Retinal pigment epithelial cell (primary cell): ENCODE data around the gene TMEM164.

Experiments used
- DNase-seq: peaks from one replicate; pipeline ENCODE4 v3.0.0-alpha.2; 2010; ENCODE audit warnings: low read depth
- H3K4me3 ChIP-seq: 2 replicates; pipeline ENCODE4 v1.5.1; 2011; ENCODE audit warnings: mild to moderate bottlenecking, low read length, control low read depth, moderate library complexity
- TF ChIP-seq, protein P1 (sequence below): conservative IDR thresholded peaks from 2 replicates; pipeline ENCODE4 v1.5.1; 2011; ENCODE audit warnings: low read depth, low read length, control low read depth, inconsistent platforms

The TMEM164 gene

DNA sequence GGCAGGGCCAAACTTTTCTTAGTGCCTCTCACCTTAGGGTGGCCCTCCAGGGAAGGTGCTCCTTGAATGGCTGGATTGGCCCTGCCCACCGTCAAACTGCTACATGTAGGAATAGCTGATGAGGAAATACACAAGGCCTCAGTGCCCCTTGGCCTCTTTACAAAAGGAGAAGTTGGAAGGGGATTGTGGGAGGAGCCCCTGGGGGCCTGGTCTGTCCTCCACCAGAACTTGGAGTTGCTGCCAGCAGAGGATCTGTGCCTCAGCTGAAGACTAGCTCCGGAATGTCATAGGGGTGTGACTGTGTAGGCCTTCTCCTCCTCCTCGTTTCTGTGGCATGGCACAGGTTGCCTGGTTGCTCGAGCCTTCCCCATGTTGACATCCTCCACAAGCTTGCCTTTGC lies 172.2 kb downstream of the TMEM164 start:
- no peak overlapping the region for H3K4me3 ChIP-seq
- TF ChIP-seq, protein P1, sequence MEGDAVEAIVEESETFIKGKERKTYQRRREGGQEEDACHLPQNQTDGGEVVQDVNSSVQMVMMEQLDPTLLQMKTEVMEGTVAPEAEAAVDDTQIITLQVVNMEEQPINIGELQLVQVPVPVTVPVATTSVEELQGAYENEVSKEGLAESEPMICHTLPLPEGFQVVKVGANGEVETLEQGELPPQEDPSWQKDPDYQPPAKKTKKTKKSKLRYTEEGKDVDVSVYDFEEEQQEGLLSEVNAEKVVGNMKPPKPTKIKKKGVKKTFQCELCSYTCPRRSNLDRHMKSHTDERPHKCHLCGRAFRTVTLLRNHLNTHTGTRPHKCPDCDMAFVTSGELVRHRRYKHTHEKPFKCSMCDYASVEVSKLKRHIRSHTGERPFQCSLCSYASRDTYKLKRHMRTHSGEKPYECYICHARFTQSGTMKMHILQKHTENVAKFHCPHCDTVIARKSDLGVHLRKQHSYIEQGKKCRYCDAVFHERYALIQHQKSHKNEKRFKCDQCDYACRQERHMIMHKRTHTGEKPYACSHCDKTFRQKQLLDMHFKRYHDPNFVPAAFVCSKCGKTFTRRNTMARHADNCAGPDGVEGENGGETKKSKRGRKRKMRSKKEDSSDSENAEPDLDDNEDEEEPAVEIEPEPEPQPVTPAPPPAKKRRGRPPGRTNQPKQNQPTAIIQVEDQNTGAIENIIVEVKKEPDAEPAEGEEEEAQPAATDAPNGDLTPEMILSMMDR: no peak
- no peak for DNase-seq

DNA sequence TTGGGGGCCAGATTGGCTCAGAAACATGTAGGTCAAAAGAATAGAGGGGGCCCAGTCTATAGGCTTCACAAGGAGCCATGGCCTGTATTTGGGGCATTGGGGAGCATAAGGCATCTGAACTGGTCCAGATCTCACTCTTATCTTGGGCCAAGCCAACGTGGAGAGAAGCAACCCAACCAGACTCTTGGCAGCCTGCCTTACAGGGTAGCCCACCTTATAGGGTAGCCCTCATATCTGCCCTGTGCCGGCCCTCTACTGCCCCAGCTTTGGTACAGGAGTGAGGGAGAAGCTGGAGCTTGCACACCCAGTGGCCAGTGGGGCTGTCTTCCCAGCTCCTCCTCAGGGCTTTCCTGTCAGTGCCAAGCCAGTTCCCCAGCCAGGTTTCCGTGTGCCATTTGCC lies 172.8 kb downstream of the TMEM164 start:
- DNase-seq: no peak
- TF ChIP-seq, protein P1: no peak

DNA sequence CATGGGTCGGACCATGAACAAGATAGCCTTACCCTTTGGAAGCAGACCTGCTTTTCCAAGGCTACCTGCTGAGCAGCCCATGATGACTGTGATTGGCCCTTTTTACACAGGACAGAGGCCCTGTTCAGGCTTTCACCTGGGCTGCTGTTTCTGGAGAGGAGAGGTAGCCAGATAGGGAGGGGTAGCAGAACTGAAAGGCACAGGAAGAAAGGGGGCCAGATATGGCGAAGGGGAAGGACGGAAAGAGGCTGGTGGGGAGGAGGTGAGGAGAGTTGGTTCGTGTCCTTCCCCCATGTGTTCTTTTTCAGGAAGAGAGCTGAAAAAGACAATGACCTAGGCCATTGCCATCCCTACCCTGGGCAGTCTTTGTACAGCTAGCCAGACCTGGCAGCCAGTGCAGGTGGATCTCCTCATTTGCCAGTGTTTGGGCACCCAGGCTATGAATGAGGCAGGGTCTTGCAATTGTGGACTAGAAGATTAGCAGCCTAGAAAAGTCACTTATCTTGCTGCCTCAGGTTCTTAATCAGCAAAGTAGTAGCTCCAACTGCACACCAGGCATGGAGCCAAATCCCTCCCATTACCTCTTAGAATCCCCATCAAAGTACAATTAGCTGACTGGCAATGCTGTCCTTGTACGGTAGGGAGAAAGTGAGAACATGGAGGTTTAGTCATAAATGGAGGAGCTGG lies 175.4 kb downstream of the TMEM164 start:
- peak; percentile 41 for DNase-seq
- TF ChIP-seq, protein P1: no peak
- no peak overlapping the region for H3K4me3 ChIP-seq

More for the DNA sequence above, 172.8 kb downstream of the TMEM164 start:
- no peak overlapping the region for H3K4me3 ChIP-seq

DNA sequence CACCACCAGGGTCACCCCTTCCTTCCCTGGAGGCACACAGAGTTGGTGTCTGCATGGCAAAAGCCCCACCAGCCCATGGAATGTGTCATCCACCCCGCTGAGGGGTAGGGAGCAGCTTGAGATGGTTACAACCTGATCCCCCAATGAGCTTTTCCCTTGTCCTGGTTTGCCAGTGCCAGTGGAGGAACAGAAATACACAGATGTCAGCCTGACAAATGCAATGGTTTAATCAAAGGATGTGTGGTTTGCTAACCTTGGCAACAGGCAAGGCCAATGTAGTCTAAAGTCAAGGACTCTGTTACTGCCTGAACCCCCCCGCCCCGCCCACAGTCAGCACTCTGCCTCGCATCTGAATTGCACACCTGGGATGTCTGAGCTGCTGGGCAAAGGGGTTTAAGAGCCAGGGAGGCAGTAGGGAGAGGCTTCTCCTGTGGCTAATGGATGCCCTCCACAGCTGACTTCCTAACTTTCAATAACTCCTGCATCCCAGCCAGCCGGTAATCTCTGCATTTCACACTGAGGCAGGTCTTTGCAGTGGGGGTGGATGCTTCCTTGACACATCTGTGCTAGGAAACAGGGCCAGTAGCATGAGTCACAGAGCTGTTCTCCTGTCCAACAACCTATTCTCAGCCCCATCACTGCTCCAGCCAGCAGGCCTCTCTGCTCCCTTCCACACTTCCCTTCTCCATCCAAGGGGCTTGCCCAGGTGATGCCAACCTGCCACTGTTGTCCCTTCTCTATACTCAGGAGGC lies 177.4 kb downstream of the TMEM164 start:
- TF ChIP-seq, protein P1: no peak
- peak; percentile 17 for DNase-seq
- H3K4me3 ChIP-seq: no peak overlapping the region

DNA sequence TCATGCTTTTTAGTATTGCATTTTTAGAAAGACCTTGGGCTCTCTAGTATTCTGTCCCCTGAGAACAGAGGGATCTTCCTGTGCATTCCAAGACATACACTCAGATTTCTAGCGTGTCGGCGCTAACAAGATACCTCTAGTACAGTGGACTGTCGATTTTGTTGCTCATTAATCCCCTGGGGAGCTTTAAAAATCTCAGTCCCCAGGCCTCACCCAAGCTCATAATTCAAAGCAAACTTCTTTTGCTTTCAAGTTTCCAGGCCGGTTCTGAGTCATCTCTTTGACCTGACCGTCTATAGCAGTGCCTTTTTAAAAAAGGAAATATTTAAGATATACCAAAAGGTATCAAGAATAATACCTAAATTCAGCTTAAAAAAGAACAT lies 178.0 kb downstream of the TMEM164 start:
- DNase-seq: no peak
- TF ChIP-seq, protein P1: no peak
- H3K4me3 ChIP-seq: no peak overlapping the region

DNA sequence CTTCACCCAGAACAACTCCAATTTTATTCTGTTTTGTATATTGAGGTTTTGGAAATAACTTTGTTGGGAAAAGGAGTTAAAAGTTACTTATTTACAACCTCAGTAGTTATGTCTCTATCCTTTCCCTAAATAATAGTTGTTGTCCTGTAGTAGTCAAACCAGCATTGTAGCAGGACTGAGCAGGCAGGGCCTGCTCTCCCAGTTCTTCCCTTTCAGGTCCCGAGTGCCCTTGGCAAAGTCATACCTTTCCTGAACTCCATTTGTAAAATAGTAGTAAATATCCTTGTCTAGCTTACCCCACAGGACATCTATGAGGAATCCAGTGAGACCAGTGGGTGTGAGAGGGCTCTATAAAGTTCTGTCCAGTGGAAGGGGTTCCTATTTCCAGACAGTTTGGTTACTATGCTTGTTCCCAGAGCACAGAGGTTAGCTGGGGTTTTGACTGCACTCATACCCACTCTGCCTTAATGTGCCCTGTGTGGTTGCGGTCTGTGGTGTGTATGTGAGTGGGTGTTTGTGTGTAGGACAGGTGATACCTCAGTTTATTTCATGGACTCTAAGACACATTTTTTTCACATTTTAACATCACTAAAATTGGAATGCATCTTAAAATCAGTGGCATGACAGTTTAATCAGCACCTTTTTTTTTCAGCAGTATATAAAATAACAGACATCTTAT lies 178.7 kb downstream of the TMEM164 start:
- no peak for DNase-seq

More for the DNA sequence above, 178.7 kb downstream of the TMEM164 start:
- H3K4me3 ChIP-seq: no peak overlapping the region
- TF ChIP-seq, protein P1: no peak
